ENCODE measurements around the gene MPST.

DNA sequence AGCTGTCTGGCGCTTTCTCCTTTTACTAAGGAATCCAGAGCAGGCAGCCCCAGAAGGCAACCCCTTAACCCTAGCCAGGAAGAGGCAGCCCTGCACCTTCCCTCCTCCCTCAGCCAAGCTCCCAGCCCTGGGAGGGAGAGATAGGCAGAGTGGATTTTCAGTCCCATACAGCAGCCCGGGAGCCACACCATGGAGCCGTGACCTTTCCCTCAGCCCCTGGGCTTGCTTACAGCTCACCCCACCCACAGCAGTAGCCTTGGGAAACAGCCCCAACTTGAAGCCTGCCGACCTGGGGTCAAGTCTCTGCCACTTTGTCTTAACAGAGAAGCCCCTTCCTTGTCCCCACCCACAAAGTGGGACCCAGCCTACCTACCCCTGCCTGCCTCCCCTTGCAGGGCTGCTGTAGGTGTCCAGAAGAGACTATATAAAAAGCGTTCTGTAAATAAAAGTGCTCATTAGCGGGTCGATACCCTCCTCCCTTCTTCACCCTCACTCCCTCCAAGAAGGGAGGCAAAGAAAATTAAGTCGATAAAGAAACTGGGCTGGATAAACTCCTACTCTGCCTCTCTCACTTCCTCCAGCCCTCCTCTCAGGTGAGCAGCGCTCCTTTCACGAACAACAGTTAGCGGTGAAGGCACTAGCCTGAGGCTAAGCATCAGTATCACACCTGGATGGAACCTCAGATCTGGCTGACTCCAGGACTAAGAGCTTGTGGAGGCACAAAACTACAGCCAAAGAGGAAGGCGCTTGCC, 4.5 kb upstream of the MPST start:
- TF ChIP-seq POLR2A (IDR thresholded peaks at IDR 0.05): no peak
- TF ChIP-seq, protein P1, sequence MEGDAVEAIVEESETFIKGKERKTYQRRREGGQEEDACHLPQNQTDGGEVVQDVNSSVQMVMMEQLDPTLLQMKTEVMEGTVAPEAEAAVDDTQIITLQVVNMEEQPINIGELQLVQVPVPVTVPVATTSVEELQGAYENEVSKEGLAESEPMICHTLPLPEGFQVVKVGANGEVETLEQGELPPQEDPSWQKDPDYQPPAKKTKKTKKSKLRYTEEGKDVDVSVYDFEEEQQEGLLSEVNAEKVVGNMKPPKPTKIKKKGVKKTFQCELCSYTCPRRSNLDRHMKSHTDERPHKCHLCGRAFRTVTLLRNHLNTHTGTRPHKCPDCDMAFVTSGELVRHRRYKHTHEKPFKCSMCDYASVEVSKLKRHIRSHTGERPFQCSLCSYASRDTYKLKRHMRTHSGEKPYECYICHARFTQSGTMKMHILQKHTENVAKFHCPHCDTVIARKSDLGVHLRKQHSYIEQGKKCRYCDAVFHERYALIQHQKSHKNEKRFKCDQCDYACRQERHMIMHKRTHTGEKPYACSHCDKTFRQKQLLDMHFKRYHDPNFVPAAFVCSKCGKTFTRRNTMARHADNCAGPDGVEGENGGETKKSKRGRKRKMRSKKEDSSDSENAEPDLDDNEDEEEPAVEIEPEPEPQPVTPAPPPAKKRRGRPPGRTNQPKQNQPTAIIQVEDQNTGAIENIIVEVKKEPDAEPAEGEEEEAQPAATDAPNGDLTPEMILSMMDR (IDR thresholded peaks at IDR 0.05): no peak
